HG03066 (cell line): ENCODE results near the gene RNF8.
"Not testable (repeated sequence)": the region's sequence is repeated elsewhere in the genome, so short reads cannot be mapped to it uniquely, and the experiment has no call there.

Experiments used
- ATAC-seq: cut with Tn5 transposase; IDR thresholded peaks from one replicate; pipeline ENCODE4 v1.9.1; 2021; ENCODE audit warnings: low read depth; ENCODE audit not compliant: unreplicated experiment

The RNF8 gene

GRCh38 chr6:37320646-37321045 lies 33.1 kb upstream of the RNF8 start:
- ATAC-seq, result no peak

- no peak for ATAC-seq
These were observed 32.7 kb upstream of the RNF8 start for GRCh38 chr6:37321101-37321500.

GRCh38 chr6:37321516-37322415 lies 32.0 kb upstream of the RNF8 start:
- no peak for ATAC-seq

- no peak for ATAC-seq
These were observed 30.2 kb upstream of the RNF8 start for GRCh38 chr6:37323580-37323979.

GRCh38 chr6:37324131-37325033 lies 29.4 kb upstream of the RNF8 start:
- ATAC-seq, result no peak

GRCh38 chr6:37330345-37330744 lies 23.4 kb upstream of the RNF8 start:
- ATAC-seq, result not testable (repeated sequence)

GRCh38 chr6:37331047-37331446 lies 22.7 kb upstream of the RNF8 start:
- ATAC-seq, result no peak

- no peak for ATAC-seq
These were observed 20.9 kb upstream of the RNF8 start for GRCh38 chr6:37332894-37333293.

- ATAC-seq, result no peak
These were observed 19.7 kb upstream of the RNF8 start for GRCh38 chr6:37334047-37334446.

GRCh38 chr6:37338317-37338716 lies 15.5 kb upstream of the RNF8 start:
- ATAC-seq, result not testable (repeated sequence)

GRCh38 chr6:37338745-37339255 lies 15.0 kb upstream of the RNF8 start:
- ATAC-seq, result no peak

- ATAC-seq, result no peak
These were observed 13.8 kb upstream of the RNF8 start for GRCh38 chr6:37339741-37340638.

- ATAC-seq, result no peak
These were observed 13.2 kb upstream of the RNF8 start for GRCh38 chr6:37340639-37340943.

- ATAC-seq, result no peak
These were observed 10.5 kb upstream of the RNF8 start for GRCh38 chr6:37343248-37343647.

- ATAC-seq, result no peak
These were observed 9.5 kb upstream of the RNF8 start for GRCh38 chr6:37344308-37344707.

- ATAC-seq, result not testable (repeated sequence)
These were observed 8.0 kb upstream of the RNF8 start for GRCh38 chr6:37345804-37346203.

- no peak for ATAC-seq
These were observed 6.6 kb upstream of the RNF8 start for GRCh38 chr6:37347177-37347576.

- no peak for ATAC-seq
These were observed 6.1 kb upstream of the RNF8 start for GRCh38 chr6:37347670-37348111.

GRCh38 chr6:37351027-37351426 lies 2.8 kb upstream of the RNF8 start:
- no peak for ATAC-seq

GRCh38 chr6:37352384-37352783 lies 1.4 kb upstream of the RNF8 start:
- no peak for ATAC-seq
